Suppressor macrophage (primary cell): ENCODE measurements around the gene SLC35F3.

Experiments
- DNase-seq, 4 experiments: peaks; one replicate each; pipeline ENCODE4 v3.0.0-alpha.2; 2020 to 2022

Gene SLC35F3

DNA sequence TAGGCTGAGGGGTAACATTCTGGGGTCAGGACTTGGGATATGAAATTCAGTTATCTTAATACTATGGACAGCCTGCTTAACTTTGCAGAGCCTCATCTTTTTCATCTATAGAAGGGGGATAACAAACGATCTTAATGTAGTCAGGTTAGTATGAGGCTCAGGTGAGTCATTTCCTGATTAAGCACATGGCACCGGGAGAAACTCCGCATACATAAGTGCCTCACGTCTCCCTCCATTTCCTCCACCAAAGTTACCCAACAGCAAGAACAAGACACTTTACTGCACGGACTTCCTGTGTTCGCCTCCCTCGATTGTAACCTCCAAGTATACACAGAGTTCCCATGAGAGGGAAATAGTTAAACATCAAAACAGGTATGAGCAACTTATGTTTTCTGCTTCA is 356.1 kb downstream of the SLC35F3 start:
- peak in 2 of 4 experiments; percentile 12 to 15 for DNase-seq

DNA sequence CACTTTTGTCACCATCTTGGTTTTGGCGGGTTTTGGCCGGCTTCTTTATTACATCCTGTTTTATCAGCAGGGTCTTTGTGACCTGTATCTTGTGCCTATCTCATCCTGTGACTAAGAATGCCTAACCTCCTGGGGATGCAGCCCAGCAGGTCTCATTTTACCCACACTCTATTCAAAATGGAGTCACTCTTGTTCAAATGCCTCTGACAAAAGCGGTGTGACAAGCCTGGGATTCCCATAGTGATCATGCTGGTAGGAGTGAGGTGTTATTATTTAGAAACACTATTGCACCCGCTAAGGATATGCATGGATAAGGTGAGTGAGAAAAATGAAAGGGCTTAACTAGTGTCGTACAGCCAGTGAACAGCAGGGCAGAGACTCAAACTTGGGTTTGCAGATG is 357.1 kb downstream of the SLC35F3 start:
- no peak for DNase-seq

DNA sequence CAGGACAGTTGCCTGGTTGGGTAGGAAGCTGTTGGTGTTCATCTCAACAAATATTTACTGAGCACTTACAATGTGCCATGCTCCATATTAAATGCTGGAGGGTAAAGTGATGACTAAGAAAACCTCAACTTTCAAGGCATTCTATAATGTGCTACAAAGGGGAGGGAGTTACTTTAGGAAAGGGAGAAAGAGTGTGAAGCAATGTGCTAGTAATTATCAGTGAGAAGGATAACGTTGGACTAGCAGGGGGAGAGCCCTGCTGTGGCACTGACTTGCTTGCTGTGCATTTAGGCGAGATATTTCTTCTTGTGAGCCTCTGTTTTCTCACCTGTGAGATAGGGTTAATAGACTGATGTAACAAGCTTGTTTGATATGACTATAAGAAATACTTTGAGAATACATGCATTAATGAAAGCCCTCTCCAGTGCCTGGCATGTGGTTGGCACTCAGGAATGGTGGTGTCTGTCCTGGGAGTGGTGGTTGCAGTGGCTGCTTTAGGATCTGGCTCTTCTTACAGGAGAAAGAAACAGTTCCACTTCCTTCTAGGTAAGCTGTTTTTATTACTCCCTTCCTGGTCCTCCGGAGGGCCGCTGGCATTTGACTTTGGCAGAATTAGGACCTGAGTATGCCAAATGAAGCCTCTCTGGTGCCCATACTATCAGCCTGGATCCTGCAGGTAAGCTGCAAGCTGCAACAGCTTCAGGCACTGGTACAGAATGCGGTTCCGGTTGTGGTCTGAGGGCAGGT is 357.7 kb downstream of the SLC35F3 start:
- no peak for DNase-seq

DNA sequence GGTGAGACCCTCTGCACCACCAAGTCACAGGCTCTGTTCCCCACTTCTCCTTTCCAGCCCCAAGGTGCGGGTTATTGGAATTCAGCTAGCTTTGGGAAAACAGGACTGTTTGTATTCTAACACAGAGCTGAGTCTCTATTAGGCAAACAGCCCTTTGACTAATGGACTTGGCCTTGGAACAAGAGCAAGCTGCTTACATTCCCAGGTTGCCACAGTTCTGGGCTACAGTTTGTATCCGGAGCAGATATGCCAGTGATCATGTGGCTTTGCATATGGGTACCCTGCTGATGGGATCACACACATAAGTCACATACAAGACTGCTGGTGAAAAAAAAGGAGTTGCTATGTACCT is 358.3 kb downstream of the SLC35F3 start:
- no peak for DNase-seq

DNA sequence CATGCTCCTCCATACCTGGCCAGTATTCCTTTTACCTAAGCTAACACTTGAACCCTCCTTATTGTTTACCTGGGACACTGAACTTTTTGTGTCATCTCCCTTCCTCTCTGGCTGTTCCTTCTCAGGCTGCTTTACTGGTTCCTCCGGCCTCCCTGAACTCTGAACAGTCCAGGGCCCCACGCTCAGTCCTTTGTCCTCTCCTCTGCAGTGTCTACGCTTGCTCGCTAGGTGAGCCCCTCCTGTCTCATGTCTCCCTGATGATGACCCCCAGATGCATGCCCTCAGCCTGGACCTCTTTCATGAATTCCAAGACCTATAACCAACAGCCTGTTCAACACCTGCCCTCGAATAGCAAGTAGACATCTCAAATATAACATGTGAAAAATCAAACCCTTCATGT is 360.4 kb downstream of the SLC35F3 start:
- DNase-seq: no peak

DNA sequence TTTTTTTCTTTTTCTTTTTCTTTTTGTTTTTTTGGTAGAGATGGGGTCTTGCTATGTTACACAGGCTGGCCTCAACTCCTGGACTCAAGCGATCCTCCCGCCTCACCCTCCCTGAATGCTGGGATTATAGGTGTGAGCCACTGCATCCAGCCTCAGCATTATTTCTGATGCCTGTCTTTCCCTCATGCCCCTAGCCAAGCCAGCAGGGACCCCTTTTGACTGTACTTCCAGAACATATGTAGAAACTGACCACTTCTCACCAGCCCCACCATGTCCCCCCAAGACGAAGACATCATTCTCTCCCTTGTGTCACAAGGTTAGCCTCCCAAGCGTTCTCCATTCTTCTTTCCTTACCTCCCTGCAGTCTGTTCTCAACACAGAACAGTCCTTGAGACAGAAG is 360.8 kb downstream of the SLC35F3 start:
- DNase-seq: no peak

DNA sequence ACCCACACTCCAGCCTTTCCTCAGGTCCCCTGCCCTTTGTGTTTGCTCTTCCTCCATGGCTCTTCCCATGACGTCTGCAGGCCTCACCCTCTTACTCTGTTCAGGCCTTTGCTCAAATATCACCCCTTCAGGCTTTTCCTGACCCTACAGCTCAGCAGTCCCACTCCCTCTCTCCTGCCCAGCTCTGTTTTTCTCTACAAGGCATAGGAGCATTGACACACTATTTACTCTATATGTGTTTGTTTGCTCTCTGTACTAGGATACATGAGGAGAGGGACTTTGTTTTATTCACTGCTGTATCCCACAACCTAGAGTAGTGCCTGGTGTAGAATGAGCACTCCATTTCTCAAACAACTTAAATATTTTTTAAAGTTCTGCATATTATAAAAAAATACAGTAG is 361.4 kb downstream of the SLC35F3 start:
- DNase-seq: no peak

DNA sequence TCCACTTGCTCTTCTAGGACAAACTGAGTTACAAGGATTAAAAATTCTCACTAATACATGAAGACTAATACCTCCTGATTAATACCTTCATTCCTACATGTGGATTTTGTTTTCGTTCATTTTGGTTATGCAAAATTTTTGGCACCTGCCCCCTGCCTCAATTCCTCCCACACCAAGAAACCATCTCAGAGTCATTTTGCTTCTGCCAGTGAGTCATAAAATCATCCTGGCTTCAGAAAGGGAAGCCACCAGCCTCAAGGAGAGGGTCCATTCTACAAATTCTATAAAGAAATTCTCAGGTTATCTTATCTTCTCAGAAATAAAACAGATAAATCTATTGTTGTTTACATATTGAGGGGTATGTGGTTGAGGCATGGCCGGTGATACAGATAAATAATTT is 365.6 kb downstream of the SLC35F3 start:
- no peak for DNase-seq

DNA sequence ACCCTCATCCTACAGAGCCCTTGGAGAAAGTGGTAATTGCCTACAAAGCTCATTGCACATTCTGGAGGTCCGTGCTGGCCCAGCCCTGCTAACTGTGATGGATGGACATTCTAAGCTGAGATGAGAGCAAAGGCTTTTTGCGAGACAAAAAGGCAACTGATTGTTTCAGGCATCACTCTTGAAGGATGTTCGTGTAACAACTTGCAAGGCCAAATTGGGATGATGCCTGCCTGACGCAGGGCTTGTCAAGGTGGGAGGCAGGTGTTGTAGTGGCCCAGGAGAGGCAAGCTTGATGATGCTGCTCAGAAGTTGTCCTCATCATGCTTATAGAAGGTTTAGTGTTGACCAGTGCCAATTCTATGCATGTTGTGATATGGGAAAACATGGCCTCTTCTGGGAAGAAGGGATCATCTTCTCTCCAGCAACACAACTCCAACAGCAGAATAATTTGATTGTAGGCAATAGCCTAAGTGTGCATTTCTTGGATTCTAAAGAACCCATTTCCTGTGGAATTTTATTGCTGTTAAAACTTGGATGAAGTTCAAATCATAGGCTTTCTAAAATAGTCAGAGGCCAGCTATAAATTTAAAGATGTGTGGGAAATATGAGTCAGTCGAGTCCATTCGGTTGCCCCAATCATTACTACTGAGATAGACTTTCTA is 366.2 kb downstream of the SLC35F3 start:
- no peak for DNase-seq

DNA sequence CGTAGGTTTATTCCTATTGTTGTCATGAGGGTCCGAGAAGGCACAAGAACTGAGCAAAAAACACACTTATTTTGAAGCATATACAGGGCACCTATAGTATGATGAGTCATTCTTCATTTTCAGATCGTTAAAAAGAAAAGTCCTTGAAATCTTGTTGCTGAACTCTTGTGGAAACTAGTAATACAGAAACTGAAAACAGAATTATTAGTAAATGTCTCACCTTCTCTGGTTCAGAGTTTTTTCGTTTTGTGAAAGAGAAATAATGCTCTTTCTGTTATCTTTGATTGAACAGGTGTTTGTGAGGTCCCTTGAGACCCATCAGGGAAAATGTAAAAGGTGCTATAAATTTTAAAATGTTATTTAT is 366.7 kb downstream of the SLC35F3 start:
- DNase-seq: no peak

DNA sequence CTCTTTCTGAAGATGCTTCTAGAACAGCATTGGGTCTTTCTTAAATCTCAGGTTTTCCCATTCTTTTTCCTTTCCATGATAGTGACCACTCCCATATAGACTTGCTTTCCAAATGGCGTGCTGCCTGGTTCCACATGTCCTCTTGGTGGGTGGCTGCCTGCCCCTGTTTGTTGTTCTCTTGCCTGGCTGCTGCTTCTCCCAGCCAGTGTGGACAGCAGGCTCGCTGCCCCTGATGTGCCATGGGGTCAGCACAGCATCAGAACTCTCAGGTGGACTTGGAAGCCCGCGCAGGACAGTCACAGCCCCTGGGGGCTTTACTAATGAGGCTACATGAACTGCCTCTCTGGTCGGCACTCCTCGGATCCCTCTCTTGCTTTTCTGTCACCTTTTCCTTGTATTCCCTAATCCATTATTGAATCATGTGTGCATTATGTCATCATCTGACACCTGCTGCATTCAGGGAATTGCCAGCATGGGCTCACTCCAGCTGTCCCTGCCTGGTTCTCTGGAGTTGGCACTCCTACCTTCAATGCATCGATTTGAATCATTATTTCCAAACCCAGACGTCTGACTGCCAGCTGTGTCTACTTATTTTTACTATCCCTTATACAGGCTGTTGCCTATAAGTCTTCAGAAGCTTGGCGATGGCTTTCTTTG is 368.3 kb downstream of the SLC35F3 start:
- no peak for DNase-seq

DNA sequence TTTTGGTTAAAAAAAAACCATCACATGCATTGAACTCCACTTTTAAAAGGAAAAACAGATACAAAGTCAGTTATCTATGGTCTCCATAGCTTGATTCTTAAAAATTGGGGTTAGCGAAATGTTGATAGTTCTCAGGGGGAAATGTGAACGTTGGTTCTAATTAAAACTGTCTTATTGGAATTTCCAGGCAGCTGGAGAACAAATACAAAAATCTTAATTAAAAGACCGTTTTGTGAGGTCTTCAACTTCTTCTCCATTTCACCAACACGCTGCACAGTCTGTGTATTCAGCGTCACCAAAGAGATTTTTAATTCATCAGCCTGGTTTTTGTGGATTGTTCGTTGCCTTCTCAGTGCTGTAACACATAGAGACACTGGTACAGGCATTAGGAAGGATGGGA is 369.5 kb downstream of the SLC35F3 start:
- DNase-seq: no peak

DNA sequence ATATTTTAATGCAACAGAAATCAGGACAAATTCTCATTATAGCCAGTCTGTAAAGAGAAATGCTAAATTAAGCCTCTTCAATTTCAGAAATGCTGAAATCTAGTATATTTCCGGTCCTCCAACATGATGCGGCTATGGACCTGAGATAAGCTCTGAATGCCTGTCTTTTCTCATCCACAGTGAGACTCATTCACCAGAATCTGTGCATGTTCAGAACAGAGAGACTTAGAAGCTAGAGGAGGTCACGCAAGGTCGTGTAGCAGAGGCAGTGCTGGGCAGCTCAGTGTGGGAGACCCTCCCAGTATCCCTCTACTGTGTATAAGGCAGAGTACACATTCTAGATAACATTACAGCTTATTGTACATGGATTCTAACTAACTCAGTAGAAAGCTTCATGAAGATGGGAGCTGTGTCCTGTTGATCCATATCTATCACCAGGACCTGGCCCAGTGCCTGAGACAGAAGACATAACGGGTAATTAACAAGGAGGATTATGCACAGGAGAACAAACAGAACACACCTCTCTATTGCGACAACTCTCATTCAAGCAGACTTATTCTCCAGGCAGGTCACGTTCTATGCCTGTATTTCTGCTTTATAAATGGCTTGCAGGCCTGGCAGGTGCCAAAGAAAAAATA is 371.8 kb downstream of the SLC35F3 start:
- no peak for DNase-seq

DNA sequence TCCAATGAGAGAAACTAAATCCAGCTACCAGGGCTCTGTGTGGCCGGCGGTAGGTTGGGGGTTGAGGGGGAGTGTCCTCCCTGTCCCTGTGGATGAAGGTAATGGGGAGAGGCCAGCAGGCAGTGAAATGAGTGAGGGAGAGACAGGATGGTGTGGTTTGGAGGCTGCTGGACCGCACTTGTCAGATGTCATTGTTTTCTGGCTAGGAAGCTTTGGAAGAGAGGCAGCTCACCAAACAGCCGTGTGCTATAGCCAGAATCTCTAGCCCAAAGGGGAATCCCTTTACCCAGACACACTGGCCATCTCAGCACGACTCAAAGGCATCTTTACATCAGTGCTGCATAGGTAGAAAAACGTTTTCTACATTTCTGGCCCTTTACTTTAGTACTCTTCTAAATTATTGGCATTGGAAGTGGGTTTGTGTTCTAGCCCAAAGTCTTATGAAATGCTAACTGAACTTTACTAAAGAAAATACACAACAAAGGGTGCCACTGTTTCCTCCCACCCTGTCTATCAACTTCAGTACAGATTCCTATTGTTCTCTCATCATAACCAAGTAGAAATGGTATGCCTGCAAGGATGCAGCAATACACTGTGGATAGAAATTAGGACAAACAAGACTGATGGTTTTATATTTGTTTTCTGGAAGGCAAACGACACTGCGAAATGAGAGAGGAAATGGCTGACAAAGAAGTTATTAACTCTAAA is 372.8 kb downstream of the SLC35F3 start:
- no peak for DNase-seq

DNA sequence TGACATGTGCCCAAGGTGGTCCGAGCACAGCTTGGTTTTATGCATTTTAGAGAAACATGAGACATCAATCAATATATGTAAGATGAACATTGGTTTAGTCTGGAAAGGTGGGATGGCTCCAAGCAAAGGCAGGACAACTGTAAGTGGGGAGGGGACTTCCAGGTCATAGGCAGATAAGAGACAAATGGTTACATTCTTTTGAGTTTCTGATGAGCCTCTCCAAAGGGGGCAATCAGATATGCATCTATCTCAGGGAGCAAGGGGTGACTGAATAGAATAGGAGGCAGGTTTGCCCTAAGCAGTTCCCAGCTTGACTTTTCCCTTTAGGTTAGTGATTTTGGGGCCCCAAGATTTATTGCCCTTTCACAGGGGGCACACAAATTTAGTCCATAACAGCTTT is 374.5 kb downstream of the SLC35F3 start:
- no peak for DNase-seq

DNA sequence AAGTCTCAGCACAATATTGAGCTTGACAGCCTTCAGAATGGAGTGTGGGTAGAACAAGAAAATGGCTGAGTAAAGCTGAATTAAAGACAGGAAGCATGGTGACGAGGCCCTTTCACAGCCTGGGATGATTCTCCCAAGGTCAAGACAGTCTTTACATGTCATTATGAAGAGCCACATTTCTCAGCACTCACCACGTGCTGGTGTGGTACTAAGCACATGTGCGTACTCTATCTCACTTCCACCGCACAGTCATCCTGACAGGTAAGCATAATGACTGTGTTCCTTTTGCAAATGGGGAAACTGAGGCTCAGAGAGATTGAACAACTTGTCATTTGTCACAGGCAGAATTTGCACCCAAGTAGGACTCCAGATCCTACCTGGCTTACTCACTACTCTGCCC is 376.0 kb downstream of the SLC35F3 start:
- no peak for DNase-seq

DNA sequence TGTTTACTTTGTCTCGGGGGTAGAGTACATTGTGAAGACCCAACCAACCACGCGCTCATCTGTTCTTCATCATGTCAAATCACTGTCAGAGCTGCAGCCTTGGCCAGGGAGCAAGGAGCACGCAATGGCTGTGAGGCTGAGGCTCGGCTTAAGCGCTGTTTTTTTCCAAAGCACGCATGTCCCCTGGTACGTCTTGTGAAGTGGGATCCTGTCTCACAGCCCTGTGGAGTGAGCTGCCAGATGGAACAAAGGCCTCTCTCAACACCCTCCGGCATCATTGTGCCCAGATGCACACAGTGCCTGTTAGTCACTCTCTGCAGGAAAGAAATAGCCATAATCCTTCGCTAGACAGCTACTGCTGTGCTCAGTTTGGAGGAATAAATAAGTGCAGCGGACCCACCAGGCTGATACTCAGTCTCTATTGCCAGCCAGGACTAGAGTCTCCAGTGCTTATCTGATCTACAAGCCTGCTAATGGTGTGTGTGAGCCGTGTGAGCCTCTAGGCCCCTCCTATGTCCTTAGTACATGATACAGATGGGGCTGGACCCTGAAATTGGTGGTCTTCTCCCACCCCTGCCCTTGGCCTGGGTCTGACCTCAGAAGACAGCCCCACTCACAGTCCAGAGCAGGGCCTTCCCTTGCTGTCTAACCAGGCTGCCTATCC is 377.5 kb downstream of the SLC35F3 start:
- DNase-seq: no peak

DNA sequence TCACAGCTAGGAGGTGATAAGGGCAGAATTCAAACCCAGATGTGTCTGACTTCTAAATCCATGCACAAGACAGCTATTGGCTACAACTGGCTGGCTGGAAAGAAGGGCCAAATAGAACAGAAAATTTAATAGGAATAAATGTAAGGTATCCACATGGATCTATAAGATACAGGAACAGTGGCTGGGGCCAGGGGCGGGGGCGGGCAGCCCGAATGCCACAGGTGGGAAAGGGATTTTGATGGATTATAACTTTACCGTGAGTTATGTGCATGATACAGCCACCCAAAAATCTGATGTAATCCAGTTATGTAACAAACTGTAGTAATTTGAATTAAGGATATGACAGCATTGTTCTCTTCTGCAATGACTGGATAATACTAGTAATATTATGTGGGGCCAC is 381.7 kb downstream of the SLC35F3 start:
- no peak for DNase-seq

DNA sequence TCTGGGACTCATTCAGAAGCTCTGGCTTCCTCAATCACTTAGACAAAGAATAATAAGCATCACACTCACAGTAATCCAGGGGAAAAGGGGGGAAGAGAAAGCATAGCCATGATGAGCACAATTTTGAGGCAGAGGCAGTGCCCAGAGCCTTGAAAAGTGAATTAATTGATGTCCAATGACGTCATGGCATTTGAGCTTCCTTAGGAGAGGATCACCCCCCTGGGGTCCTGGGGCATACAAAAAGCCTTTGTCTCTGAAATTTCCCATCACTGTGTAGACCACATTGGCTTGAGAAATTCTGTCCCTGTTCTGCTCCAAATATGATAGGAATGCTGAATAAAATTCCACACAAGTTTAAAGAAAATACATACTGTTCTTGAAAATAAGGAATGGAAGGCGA is 384.5 kb downstream of the SLC35F3 start:
- no peak for DNase-seq

DNA sequence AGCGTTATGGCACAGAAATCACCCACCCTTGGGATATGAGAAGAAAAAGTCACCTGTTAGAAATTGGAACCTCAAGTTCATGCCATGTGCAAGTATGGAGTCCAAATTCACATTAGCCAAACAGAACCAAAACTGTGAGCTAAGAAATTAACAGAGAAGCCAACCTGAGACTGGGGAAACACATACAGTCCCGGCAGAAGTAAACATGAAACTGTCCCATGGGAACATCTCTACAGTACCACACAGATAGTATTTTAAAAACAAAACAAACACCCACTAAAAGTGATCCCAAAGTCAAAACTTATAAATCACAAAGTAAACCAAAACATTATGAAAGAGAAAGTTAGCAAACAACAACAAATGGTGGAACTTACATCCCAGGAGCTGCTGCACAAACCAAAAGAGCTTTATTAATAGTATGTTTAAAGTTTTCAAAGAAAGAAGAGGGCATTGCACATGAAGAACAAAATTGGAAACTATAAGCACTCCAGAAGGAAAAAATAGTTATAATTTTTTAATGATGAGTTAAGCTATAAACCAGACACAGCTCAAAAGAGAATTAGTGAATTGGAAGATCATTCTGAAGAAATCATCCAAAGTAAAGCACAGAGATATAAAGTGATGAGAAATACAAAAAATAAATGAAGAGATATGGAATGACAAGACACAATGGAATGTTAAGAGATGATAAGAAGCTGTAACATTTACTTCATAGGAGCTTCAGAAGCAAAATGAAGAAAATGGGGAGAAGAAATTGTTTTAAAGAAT is 385.2 kb downstream of the SLC35F3 start:
- no peak for DNase-seq

DNA sequence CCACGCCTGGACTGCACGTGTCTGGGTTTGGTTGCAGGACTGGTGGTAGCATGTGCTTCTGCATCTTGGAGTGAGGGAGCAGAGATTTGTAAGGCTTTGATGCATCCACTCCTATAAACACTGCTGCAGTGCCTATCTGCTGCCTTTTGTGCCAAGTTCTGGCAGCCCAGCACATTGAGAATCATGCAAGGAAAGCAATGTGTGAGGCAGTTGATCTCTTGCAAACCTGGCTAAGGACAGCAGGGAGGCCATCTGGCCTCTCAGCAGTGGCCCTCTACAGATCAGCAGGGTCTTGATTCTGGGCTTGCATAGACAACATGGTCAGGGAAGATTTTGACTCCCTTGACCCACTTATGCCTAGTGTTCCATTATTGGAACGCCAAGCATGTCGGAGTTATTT is 387.5 kb downstream of the SLC35F3 start:
- no peak for DNase-seq

DNA sequence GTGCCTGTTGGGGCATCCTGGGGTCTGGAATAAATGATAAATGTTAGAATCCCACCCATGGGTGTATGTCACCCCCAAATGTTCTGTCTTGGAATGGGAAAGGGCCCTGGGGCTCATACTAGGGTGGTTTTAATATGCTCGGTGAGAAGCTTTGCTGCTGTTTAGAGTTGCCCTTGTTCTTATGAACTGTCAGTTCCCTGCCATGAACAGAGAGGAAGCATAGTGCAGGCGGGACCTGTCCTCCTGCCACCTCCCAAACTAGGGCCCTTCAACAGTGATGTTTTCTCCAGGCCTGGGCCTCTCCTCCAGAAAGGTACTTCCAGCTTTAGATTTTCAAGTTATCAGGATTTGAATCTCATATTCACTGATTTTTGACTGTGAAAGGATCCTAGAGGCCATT is 388.1 kb downstream of the SLC35F3 start:
- no peak for DNase-seq
